H7 (cell line): Measurements from ENCODE around the gene CRB2. TPM values are rescaled to one million over a fixed set of nuclear protein-coding genes. Genes with fewer than 3 reads are reported as not detected.

ENCODE experiments used
- DNase-seq: peaks from one replicate; pipeline ENCODE4 v3.0.0; 2012
- H3K27me3 ChIP-seq: 2 replicates; pipeline ENCODE4 v1.6.0; 2011; ENCODE audit warnings: mild to moderate bottlenecking, low read length; ENCODE audit not compliant: control insufficient read depth, insufficient read depth
- H3K36me3 ChIP-seq: replicated peaks from 2 replicates; pipeline ENCODE4 v1.5.1; 2011; ENCODE audit warnings: low read length; ENCODE audit not compliant: control insufficient read depth, insufficient read depth
- H3K4me3 ChIP-seq: 2 replicates; pipeline ENCODE4 v1.5.1; 2011; ENCODE audit warnings: low read depth, mild to moderate bottlenecking, control low read depth, low read length, moderate library complexity; ENCODE audit not compliant: insufficient read depth
- total RNA-seq: library from RNA; depleted of rRNA; stranded (reverse); fragments of >200 nt; shearing (Covaris generic); gene quantifications from 2 replicates; pipeline ENCODE4 v1.2.3, GENCODE V29; 2014

The CRB2 gene
- total RNA-seq, 1 experiment from 2014 or later = 1.7 TPM

- DNase-seq = peak; percentile 88
- no peak overlapping the region for H3K4me3 ChIP-seq
- H3K36me3 ChIP-seq = no peaks in the 10 kb centered on the region; the same call in 1 of the 2 replicates
- no peaks in the 10 kb centered on the region for H3K27me3 ChIP-seq
Observed at GRCh38 chr9:123401879-123402513, 46.0 kb downstream of the CRB2 start.

- no peak for DNase-seq
- Histone ChIP-seq H3K4me3 (no peak overlapping the region), H3K27me3 (no peaks in the 10 kb centered on the region), H3K36me3 (no peaks in the 10 kb centered on the region; the same call in 1 of the 2 replicates)
Observed at GRCh38 chr9:123402981-123403509, 47.0 kb downstream of the CRB2 start.

GRCh38 chr9:123406016-123406415 lies 50.0 kb downstream of the CRB2 start:
- no peaks in the 10 kb centered on the region; the same call in 1 of the 2 replicates for H3K36me3 ChIP-seq
- H3K27me3 ChIP-seq = no peaks in the 10 kb centered on the region
- DNase-seq = no peak
- H3K4me3 ChIP-seq = no peak overlapping the region

- no peaks in the 10 kb centered on the region; the same call in 1 of the 2 replicates for H3K36me3 ChIP-seq
- H3K4me3 ChIP-seq = no peak overlapping the region
- no peaks in the 10 kb centered on the region for H3K27me3 ChIP-seq
- no peak for DNase-seq
Observed at GRCh38 chr9:123406691-123407216, 50.8 kb downstream of the CRB2 start.

- no peaks in the 10 kb centered on the region for H3K27me3 ChIP-seq
- no peak for DNase-seq
- no peak overlapping the region for H3K4me3 ChIP-seq
- no peaks in the 10 kb centered on the region; the same call in 1 of the 2 replicates for H3K36me3 ChIP-seq
Observed at GRCh38 chr9:123407217-123407851, 51.3 kb downstream of the CRB2 start.

- Histone ChIP-seq H3K27me3 (no peaks in the 10 kb centered on the region), H3K36me3 (no peaks in the 10 kb centered on the region), H3K4me3 (no peak overlapping the region)
- no peak for DNase-seq
Observed at GRCh38 chr9:123408313-123409262, 52.6 kb downstream of the CRB2 start.

- Histone ChIP-seq H3K4me3 (no peak overlapping the region), H3K36me3 (no peaks in the 10 kb centered on the region), H3K27me3 (no peaks in the 10 kb centered on the region)
- no peak for DNase-seq
Observed at GRCh38 chr9:123410281-123410910, 54.4 kb downstream of the CRB2 start.

GRCh38 chr9:123411191-123411590 lies 55.2 kb downstream of the CRB2 start:
- no peak for DNase-seq
- Histone ChIP-seq H3K4me3 (no peak overlapping the region), H3K36me3 (no peaks in the 10 kb centered on the region), H3K27me3 (no peaks in the 10 kb centered on the region)

- Histone ChIP-seq H3K4me3 (no peak overlapping the region), H3K36me3 (no peaks in the 10 kb centered on the region), H3K27me3 (no peaks in the 10 kb centered on the region)
- no peak for DNase-seq
Observed at GRCh38 chr9:123411636-123412035, 55.6 kb downstream of the CRB2 start.

- no peak for DNase-seq
- Histone ChIP-seq H3K4me3 (no peak overlapping the region), H3K36me3 (no peaks in the 10 kb centered on the region), H3K27me3 (no peaks in the 10 kb centered on the region)
Observed at GRCh38 chr9:123412171-123412820, 56.3 kb downstream of the CRB2 start.

GRCh38 chr9:123414204-123414603 lies 58.2 kb downstream of the CRB2 start:
- H3K4me3 ChIP-seq = no peak overlapping the region
- DNase-seq = no peak
- no peaks in the 10 kb centered on the region for H3K27me3 ChIP-seq

GRCh38 chr9:123414936-123415930 lies 59.2 kb downstream of the CRB2 start:
- Histone ChIP-seq H3K36me3 (no peaks in the 10 kb centered on the region; the same call in 1 of the 2 replicates), H3K27me3 (no peaks in the 10 kb centered on the region), H3K4me3 (no peak overlapping the region)
- DNase-seq = no peak

More at GRCh38 chr9:123414204-123414603, 58.2 kb downstream of the CRB2 start:
- no peaks in the 10 kb centered on the region; the same call in 1 of the 2 replicates for H3K36me3 ChIP-seq
